K562 (cell line): ENCODE data around the gene CLNK. TPM values are rescaled to one million over a fixed set of nuclear protein-coding genes. Genes with fewer than 3 reads are reported as not detected.

Experiments
- ATAC-seq: fragments of 200-7000 bp; cut with Tn5 transposase; 3 replicates; pipeline ENCODE4 v1.9.1; 2020; ENCODE audit warnings: moderate library complexity
- BruUV-seq: library from RNA; stranded (reverse); fragments of 400-500 nt; replicated peaks from 2 replicates; lab custom pipeline; 2021; lab: Mats Ljungman, UMichigan
- CTCF ChIA-PET: fragments of 300-600 bp; formaldehyde crosslinking; extraction: SDS; loops from one replicate; lab custom pipeline; 2021; ENCODE audit warnings: low intra/inter-chr PET ratio; lab: Yijun Ruan, JAX
- POLR2A ChIA-PET: fragments of 300-600, 350-650 bp; sonication (Branson Sonifier 250); formaldehyde crosslinking; extraction: SDS; loops from one replicate; lab custom pipeline; 2021; ENCODE audit warnings: antibody characterized with exemption, inconsistent platforms; lab: Yijun Ruan, JAX
- DNase-seq, 4 experiments: peaks; one replicate each; pipeline versions ENCODE4 v3.0.0 to v3.0.0-alpha.2; 2011 to 2018; ENCODE audit warnings: low spot score in 3 of 4, mixed read lengths in 3 of 4; ENCODE audit errors: extremely low read depth in 1 of 4
- FAIRE-seq: peaks from 2 replicates; lab custom pipeline; 2011; peaks lifted over from hg19 to GRCh38; lab: Jason Lieb, UNC
- H2AFZ ChIP-seq: 2 replicates; pipeline ENCODE4 v1.6.0; 2011; ENCODE audit warnings: low read depth, low read length, control low read depth, inconsistent platforms
- H3K27ac ChIP-seq: fragments of 200-600 bp; 3 replicates; pipeline ENCODE4 v1.8.0; 2011; ENCODE audit warnings: low read depth, mild to moderate bottlenecking, control low read depth, inconsistent platforms, low read length, moderate library complexity, mixed read lengths; ENCODE audit errors: extremely low read depth
- H3K27me3 ChIP-seq, 2 experiments: fragments of 300-600 bp in 1 of 2; 2 replicates in 1 of 2; 3 replicates in 1 of 2; pipeline versions ENCODE4 v1.6.0 to v1.8.0; 2011; ENCODE audit warnings: inconsistent platforms in 2 of 2, low read length in 2 of 2, mild to moderate bottlenecking in 1 of 2, mixed read lengths in 1 of 2, moderate library complexity in 1 of 2; ENCODE audit not compliant: control insufficient read depth in 2 of 2, insufficient read depth in 2 of 2
- H3K36me3 ChIP-seq: fragments of 300-600 bp; 3 replicates; pipeline ENCODE4 v1.8.0; 2011; ENCODE audit warnings: mild to moderate bottlenecking, low read length, inconsistent platforms; ENCODE audit not compliant: control insufficient read depth, insufficient read depth
- H3K4me1 ChIP-seq, 2 experiments: fragments of 200-600 bp in 1 of 2; replicated peaks in 1 of 2; 2 replicates in 1 of 2; 3 replicates in 1 of 2; pipeline versions ENCODE4 v1.5.1 to v1.8.0; 2011; ENCODE audit warnings: inconsistent platforms in 2 of 2, low read length in 2 of 2, mild to moderate bottlenecking in 1 of 2, mixed read lengths in 1 of 2, moderate library complexity in 1 of 2; ENCODE audit not compliant: control insufficient read depth in 2 of 2, insufficient read depth in 2 of 2
- H3K4me2 ChIP-seq: 2 replicates; pipeline ENCODE4 v1.6.1; 2011; ENCODE audit warnings: low read length, control low read depth, inconsistent platforms, mixed read lengths; ENCODE audit not compliant: insufficient read depth
- H3K4me3 ChIP-seq: fragments of 200-600 bp; sonication (generic), shearing (Covaris generic); 2 replicates; pipeline ENCODE4 v1.5.1; 2016; ENCODE audit warnings: control low read depth, inconsistent platforms
- H3K79me2 ChIP-seq: fragments of 200-600 bp; 3 replicates; pipeline ENCODE4 v1.8.0; 2011; ENCODE audit warnings: low read length, inconsistent platforms; ENCODE audit not compliant: control insufficient read depth, insufficient read depth
- H3K9ac ChIP-seq, 2 experiments: 2 replicates each; pipeline versions ENCODE4 v1.6.0 to v1.6.1; 2011; ENCODE audit warnings: low read depth in 2 of 2, low read length in 2 of 2, control low read depth in 1 of 2, inconsistent platforms in 1 of 2, mild to moderate bottlenecking in 1 of 2, mixed read lengths in 1 of 2; ENCODE audit not compliant: insufficient read depth in 1 of 2
- H3K9me1 ChIP-seq: one replicate; pipeline ENCODE4 v1.6.0; 2011; ENCODE audit warnings: inconsistent platforms, mild to moderate bottlenecking, low read length, moderate library complexity; ENCODE audit not compliant: control insufficient read depth, insufficient read depth
- H3K9me3 ChIP-seq: replicated peaks from 2 replicates; pipeline ENCODE4 v1.5.1; 2011; ENCODE audit warnings: low read depth, low read length, inconsistent platforms; ENCODE audit not compliant: control insufficient read depth, insufficient read depth
- H4K20me1 ChIP-seq: replicated peaks from 2 replicates; pipeline ENCODE4 v1.6.1; 2011; ENCODE audit warnings: low read length, inconsistent platforms, mixed read lengths; ENCODE audit not compliant: control insufficient read depth, insufficient read depth
- ATF3 ChIP-seq, 2 experiments: fragments of 450-650 bp in 1 of 2; sonication (generic) in 1 of 2; formaldehyde crosslinking in 1 of 2; IDR thresholded peaks in 1 of 2; conservative IDR thresholded peaks in 1 of 2; 2 replicates each; pipeline versions ENCODE4 v1.6.1 to v1.8.1; 2016 to 2023; ENCODE audit warnings: mild to moderate bottlenecking in 2 of 2, moderate library complexity in 2 of 2, inconsistent platforms in 1 of 2, missing genetic modification reagents in 1 of 2
- CTCF ChIP-seq, 3 experiments: IDR thresholded peaks in 2 of 3; conservative IDR thresholded peaks in 1 of 3; 2 replicates each; pipeline ENCODE4 v1.5.1; 2011 to 2012; ENCODE audit warnings: low read length in 3 of 3, mild to moderate bottlenecking in 3 of 3, control low read depth in 2 of 3, improper control_type of control experiment in 1 of 3, inconsistent platforms in 1 of 3, low read depth in 1 of 3, mixed read lengths in 1 of 3, moderate library complexity in 1 of 3; ENCODE audit not compliant: insufficient read depth in 2 of 3
- E2F6 ChIP-seq, 2 experiments: IDR thresholded peaks; 2 replicates each; pipeline ENCODE4 v1.6.1; 2011; ENCODE audit warnings: borderline replicate concordance in 1 of 2, control low read depth in 1 of 2, low read depth in 1 of 2, low read length in 1 of 2, mild to moderate bottlenecking in 1 of 2, mixed read lengths in 1 of 2, moderate library complexity in 1 of 2; ENCODE audit not compliant: insufficient read depth in 1 of 2, insufficient read length in 1 of 2, poor library complexity in 1 of 2, severe bottlenecking in 1 of 2; ENCODE audit errors: extremely low read depth in 1 of 2
- POLR2A ChIP-seq: fragments of 450-650 bp; conservative IDR thresholded peaks from 2 replicates; pipeline ENCODE4 v1.6.1; 2016
- POLR2AphosphoS2 ChIP-seq: IDR thresholded peaks from 2 replicates; pipeline ENCODE4 v1.6.1; 2012; ENCODE audit warnings: low read length, improper control_type of control experiment
- RHOXF2B ChIP-seq: fragments of 250-450 bp; sonication (Bioruptor Pico); conservative IDR thresholded peaks from 2 replicates; pipeline ENCODE4 v1.5.1; 2021
- SUPT5H ChIP-seq: fragments of 450-650 bp; IDR thresholded peaks from 2 replicates; pipeline ENCODE4 v1.6.1; 2016
- WGBS: fragments of 100-300 bp; shearing (Covaris generic); methylation state at CpG from one replicate; pipeline ENCODE4 v1.1.6; 2016; ENCODE audit warnings: low coverage, mixed read lengths; ENCODE audit not compliant: insufficient coverage; ENCODE audit errors: missing lambda C conversion rate; 5-methylcytosine and 5-hydroxymethylcytosine counted together
- in situ Hi-C: fragments of 300-500 bp; cut with MboI; formaldehyde crosslinking; loops from 4 replicates; pipeline ENCODE4 v1.15.0; 2018; ENCODE audit warnings: inconsistent platforms, mixed read lengths
- intact Hi-C: fragments of 100-400 bp; cut with micrococcal nuclease; formaldehyde crosslinking; loops from 2 replicates; pipeline ENCODE4 v1.14.2; 2022
- polyA plus RNA-seq, 8 experiments: library from polyadenylated mRNA; depleted of rRNA in 4 of 8; stranded (reverse) in 5 of 8; unstranded in 3 of 8; fragments of >200 nt; fragmentation: Nextera tagmentation in 2 of 8; fragmentation: Illumina TruSeq in 1 of 8; extraction: Ambion mirVana in 2 of 8; extraction: Trizol in 1 of 8; gene quantifications; 2 replicates each; pipeline versions ENCODE4 v1.2.1 to v1.2.3, GENCODE V29; 2011 to 2014; ENCODE audit warnings: inconsistent platforms in 1 of 8, missing spikeins in 1 of 8
- total RNA-seq, 7 experiments: library from RNA; depleted of rRNA in 6 of 7; stranded (reverse); fragments of >200 nt in 6 of 7; fragmentation: Illumina TruSeq in 2 of 7; extraction: Trizol in 2 of 7; gene quantifications; 2 replicates each; pipeline versions ENCODE4 v1.2.1 to v1.2.3, GENCODE V29; 2011 to 2021; ENCODE audit warnings: low replicate concordance in 1 of 7
- TF ChIP-seq, protein P1 (sequence below): fragments of 450-650 bp; formaldehyde crosslinking; IDR thresholded peaks from 2 replicates; pipeline ENCODE4 v1.4.0; 2022; ENCODE audit warnings: missing genetic modification characterization

CLNK gene
- total and polyA plus RNA-seq, 9 of the 15 experiments (the other 6 are each of a cell fraction or from before 2014, with no cell fraction given), result not detected

DNA sequence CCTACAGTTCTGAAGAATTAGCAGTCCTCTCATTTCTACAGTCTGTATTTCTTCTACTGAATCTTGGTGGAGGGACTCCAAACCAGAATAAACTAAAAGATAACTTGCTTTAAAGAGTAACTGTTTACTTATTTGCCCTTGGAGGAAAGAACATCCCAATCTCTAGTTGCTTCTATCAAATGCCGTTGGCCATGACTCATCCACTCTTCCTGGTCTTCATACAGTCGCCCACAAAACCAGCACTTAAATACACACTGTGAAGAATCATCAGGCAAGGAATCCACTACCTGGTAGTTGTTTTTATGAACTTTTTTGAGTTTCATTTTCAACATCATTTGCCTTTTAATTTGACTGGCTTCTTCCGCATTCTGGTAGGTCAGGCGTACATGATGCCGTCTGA is 241.6 kb downstream of the CLNK start (continued):
- TF ChIP-seq ATF3 (IDR thresholded peaks at IDR 0.05) (peak; percentile 59), ATF3 (CRISPR knock-in tag; conservative IDR thresholded peaks at IDR 0.05) (no peak)

DNA sequence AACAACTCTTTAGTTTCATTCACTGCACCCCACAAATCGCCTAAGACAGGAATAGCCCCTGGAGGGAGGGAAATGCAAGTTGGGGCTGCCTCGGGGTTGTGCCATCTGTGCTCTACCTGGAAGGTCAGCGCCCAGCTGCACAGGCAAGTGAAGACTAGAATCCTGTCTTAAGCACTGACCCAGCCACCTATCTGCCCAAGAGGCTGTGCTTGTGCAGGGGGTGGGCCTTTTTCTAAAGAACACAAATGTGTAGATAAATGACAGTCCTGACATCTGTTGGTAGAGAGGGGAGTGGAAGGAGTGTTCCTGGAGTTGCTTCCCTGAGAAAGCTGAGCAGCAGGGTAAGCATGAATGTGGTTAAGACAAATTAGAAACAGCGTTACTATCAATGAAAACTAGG is 243.1 kb downstream of the CLNK start:
- TSS peak; percentile 2 for BruUV-seq

More for the DNA sequence above, 243.1 kb downstream of the CLNK start:
- Histone ChIP-seq H4K20me1 (no peaks in the 10 kb centered on the region), H3K4me2 (no peak overlapping the region), H3K4me1 (no peaks in the 10 kb centered on the region), H3K9me3 (peaks cover 17% of the 10 kb centered on the region), H3K27ac (no peak overlapping the region), H3K4me3 (no peak overlapping the region), H2AFZ (no peak overlapping the region), H3K27me3 (no peaks in the 10 kb centered on the region), H3K79me2 (no peaks in the 10 kb centered on the region), H3K36me3 (peaks cover 33% of the 10 kb centered on the region), H3K9ac (no peak overlapping the region), H3K9me1 (no peaks in the 10 kb centered on the region)
- ChIA-PET POLR2A (interaction anchor here (1.1 to 1.3 kb wide), 2 partner anchors 20 to 271 kb away, joined by 3 to 5 read pairs; no protein-coding TSS in a partner anchor), CTCF (no interaction called here)
- 55% methylated on average over 4 of the region's 4 CpGs for WGBS
- in situ Hi-C loops (no loop called here), intact Hi-C loops (no loop called here)
- TF ChIP-seq SUPT5H (0 out of 2 replicates have a peak, but pooled peaks have one; percentile 27), POLR2A (peak; percentile 35; the same call in 1 of the 2 replicates), CTCF (IDR thresholded peaks at IDR 0.05 in 2 of 3, conservative IDR thresholded peaks at IDR 0.05 in 1 of 3; ENCODE audit: insufficient read depth in 2 of 3, low read depth in 1 of 3, low read length in 3 of 3) (peak in 1 of 3 experiments; percentile 12; a peak in 1 of 6 replicates), E2F6 (IDR thresholded peaks at IDR 0.05; ENCODE audit: borderline replicate concordance in 1 of 2, extremely low read depth in 1 of 2, insufficient read depth in 1 of 2, insufficient read length in 1 of 2, low read depth in 1 of 2, low read length in 1 of 2, poor library complexity in 1 of 2, severe bottlenecking in 1 of 2) (no peak), RHOXF2B (CRISPR knock-in tag) (no peak), POLR2AphosphoS2 (0 out of 2 replicates have a peak, but pooled peaks have one; percentile 39)
- TF ChIP-seq, protein P1, sequence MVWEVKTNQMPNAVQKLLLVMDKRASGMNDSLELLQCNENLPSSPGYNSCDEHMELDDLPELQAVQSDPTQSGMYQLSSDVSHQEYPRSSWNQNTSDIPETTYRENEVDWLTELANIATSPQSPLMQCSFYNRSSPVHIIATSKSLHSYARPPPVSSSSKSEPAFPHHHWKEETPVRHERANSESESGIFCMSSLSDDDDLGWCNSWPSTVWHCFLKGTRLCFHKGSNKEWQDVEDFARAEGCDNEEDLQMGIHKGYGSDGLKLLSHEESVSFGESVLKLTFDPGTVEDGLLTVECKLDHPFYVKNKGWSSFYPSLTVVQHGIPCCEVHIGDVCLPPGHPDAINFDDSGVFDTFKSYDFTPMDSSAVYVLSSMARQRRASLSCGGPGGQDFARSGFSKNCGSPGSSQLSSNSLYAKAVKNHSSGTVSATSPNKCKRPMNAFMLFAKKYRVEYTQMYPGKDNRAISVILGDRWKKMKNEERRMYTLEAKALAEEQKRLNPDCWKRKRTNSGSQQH (CRISPR knock-in tag), result no peak
- ATAC-seq, result peak; percentile 61
- peak in 1 of 4 experiments; percentile 16 for DNase-seq
- no peak for FAIRE-seq
